Liver (tissue), 3 donors: ENCODE results near the gene BTBD9.

Source experiments
- GABPA ChIP-seq, 2 donors: IDR thresholded peaks in 1 of 2; conservative IDR thresholded peaks in 1 of 2; 2 replicates each; pipeline ENCODE4 v1.6.1; 2016; ENCODE audit warnings: antibody characterized with exemption in 2 of 2, mild to moderate bottlenecking in 1 of 2, moderate library complexity in 1 of 2
- TF ChIP-seq, protein P1 (sequence below): fragments of 150-350 bp; IDR thresholded peaks from 2 replicates; pipeline ENCODE4 v1.5.1; 2017; ENCODE audit warnings: improper control_type of control experiment, low read depth, low read length; ENCODE audit not compliant: missing input control
- donor health status: healthy.
- donor health status: healthy.

DNA sequence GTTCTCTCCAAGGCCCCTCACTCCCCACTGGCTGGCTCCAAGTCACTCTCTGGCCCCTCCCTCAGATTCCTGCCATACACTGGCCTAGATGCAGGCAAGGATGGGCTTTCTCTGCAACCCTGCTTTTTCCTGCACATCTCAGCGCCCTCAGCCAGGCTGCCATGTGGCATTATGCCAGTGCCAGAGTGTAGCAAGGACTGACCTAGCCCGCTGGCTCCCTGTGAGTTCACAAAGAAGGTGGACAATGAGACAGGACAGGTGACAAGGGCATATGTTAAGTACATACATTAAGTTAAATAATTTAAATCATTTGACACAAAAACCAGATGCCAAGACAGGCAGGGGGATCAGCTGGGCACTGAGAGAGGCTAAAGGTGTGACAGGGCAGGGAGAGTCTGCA lies 425.6 kb downstream of the BTBD9 start:
- TF ChIP-seq, protein P1, sequence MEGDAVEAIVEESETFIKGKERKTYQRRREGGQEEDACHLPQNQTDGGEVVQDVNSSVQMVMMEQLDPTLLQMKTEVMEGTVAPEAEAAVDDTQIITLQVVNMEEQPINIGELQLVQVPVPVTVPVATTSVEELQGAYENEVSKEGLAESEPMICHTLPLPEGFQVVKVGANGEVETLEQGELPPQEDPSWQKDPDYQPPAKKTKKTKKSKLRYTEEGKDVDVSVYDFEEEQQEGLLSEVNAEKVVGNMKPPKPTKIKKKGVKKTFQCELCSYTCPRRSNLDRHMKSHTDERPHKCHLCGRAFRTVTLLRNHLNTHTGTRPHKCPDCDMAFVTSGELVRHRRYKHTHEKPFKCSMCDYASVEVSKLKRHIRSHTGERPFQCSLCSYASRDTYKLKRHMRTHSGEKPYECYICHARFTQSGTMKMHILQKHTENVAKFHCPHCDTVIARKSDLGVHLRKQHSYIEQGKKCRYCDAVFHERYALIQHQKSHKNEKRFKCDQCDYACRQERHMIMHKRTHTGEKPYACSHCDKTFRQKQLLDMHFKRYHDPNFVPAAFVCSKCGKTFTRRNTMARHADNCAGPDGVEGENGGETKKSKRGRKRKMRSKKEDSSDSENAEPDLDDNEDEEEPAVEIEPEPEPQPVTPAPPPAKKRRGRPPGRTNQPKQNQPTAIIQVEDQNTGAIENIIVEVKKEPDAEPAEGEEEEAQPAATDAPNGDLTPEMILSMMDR, result no peak
- no peak for TF ChIP-seq GABPA (IDR thresholded peaks at IDR 0.05 in 1 of 2, conservative IDR thresholded peaks at IDR 0.05 in 1 of 2)
